HS-27A (cell line): Measurements from ENCODE around the gene TPO.

Experiments
- DNase-seq: peaks from one replicate; pipeline ENCODE4 v3.0.0-alpha.2; 2012; ENCODE audit warnings: low read depth, missing footprints

TPO gene

DNA sequence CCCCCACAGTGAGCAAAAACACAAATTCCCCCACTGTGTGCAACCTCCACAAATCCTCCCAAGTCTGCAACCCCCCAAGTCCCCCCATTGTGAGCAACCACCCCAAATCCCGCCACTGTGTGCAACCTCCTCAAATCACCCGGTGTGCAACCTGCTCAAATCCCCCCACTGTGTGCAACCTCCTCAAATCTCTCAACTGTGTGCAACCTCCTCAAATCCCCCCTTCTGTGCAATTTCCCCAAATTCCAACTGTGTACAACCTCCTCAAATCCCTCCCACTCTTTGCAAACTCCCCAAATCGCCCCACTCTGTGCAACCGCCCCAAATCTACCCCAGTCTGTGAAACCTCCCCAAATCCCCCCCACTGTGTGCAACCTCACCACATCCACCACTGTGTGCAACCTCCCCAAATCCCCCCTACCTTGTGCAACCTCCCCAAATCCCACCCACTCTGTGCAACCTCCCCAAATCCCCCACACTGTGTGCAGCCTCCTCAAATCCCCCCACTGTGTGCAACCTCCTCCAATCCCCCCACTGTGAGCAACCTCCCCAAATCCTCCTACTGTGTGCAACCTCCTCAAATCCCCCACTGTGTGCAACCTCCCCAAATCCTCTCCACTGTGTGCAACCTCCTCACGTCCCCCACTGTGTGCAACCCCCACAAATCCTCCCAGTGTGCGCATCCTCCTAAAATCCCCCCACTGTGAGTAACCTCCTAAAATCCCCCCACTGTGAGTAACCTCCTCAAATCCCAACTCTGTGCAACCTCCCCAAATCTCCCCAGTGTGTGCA is 115.2 kb downstream of the TPO start:
- DNase-seq = no peak

DNA sequence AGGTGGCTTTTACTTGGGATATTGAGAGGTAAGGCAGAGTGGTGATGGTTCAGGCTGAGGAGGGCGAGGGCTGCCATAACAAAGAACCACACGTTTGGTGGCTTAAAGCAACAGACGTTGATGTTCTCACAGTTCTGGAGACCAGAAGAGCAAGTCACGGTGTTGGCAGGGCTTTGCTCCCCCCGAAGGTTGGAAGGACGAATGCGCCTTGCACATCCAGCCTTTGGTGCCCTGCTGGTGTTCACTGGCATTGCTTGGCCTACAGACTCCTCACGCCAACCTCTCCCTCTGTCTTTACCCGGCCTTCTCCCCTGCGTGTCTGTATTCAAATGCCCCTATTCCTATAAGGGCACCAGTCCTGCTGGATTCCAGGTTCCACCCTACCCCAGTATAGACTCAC is 125.4 kb downstream of the TPO start:
- DNase-seq = no peak

DNA sequence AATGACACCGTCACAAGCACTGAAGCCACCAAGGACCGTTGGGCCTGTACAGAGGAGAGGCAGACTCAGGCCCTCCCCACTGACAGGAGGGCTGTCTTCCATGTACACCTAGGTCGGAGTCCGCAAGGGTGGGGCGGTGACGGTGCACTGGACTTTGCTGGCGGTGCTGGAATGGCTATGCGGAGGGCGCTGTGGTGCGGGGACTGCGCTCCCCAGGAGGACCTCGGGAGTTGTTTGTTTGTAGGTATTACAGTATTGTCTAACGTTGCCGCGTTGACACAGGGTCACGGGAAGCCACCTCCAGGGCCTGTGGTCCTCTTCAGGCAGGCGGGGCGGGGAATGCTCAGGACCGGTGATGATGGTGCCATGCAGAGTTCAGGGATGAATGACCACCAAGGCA is 126.2 kb downstream of the TPO start:
- DNase-seq = no peak

DNA sequence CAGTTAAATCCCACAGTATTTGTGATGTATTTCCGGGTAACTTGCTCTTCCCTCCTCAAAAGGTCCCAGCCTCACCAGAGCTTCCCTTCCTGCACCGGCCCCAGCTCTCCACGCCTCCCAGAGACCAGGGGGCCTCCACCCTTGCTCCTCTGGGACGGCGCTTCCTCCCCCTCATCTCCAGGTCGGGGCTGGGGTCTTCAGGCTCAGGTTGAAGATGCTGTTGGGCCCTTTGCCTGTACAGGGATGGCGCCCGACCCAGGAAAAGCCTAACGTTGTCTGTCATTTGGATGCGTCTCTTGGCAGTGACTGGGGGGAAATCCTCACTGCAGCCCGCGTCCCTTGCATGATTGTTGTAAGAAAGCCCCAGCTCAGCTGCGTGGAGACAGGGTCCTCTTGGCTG is 126.7 kb downstream of the TPO start:
- no peak for DNase-seq

DNA sequence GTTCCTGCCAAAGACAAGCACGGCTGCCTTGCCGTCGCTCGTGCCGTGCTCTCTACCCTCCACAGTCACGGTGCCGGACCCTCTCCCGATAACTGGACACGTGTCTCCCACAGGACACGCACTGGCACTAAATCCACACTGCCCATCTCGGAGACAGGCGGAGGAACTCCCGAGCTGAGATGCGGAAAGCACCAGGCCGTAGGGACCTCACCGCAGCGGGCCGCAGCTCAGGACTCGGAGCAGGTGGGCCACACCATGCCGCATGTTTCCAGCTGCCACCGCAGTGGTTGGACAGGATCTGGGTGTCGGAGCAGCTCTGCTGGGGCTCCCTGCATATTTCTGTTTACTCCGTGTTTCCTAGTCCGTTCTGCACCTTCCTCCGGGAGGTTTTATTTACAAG is 127.2 kb downstream of the TPO start:
- DNase-seq = no peak

DNA sequence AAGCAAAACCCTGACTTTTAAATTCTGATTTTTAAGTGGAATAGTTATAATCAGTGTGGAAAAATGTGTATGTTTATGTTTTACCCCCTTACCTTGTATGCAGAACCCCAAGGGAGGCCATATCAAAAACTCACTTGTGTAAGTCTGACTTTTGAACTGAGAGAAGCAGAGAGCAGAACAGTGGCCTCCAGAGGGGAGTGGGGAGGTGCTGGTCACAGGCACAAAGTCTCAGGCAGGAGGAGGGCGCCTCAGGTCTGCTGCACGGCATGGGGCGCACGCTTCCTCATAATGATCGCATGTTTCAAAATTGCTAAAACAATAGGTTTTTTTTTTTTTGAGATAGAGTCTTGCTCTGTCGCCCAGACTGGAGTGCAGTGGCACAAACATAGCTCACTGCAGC is 127.8 kb downstream of the TPO start:
- DNase-seq = no peak

DNA sequence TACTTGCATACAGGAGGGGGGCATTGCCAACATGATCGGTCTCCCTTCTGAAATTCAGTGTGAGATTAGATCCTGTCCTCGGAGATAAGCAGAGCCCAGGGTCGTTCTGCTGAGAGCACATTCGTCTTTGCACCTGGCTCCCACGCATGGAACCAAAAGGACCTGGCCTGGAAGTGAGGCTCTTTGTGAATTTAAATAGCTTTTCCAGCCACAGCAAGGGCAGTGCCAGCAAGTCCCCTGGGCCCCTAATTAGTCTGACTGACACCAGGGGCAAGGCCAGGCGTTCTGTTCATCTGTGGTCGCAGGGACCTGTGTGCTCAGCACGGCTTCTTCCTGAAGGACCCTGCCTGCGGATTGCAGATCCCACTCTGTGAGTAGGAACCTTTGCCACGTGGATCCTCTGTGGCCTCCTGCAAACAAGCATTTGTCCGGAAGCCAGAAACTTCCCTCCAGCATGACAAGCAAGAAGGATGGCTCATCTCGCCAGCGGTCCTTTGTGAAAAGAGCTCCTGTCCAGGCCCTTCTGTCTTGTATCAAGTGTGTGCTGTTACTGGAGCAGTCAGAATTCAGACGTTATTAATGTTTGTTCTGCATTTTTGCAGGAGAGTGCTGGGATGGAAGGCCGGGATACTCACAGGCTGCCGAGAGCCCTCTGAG is 128.7 kb downstream of the TPO start:
- no peak for DNase-seq

DNA sequence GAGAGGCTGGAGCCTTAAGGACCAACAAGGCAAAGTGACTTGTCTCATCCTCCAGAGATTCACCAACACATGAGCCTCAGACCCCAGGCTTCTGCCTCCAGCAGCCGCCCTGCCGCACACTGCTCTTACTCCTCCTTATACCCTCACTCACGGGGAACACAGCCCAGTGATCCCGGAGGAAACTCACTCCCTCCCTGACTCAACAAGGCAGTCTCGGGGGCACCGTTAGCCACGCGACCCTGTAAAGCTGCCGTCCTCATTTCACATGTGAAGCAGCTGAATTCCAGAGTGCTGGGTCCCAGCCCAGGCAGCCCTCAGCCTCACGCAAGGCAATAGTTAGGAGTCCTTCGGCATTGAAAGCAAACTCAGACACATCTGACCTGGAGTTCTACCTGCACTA is 129.7 kb downstream of the TPO start:
- no peak for DNase-seq

DNA sequence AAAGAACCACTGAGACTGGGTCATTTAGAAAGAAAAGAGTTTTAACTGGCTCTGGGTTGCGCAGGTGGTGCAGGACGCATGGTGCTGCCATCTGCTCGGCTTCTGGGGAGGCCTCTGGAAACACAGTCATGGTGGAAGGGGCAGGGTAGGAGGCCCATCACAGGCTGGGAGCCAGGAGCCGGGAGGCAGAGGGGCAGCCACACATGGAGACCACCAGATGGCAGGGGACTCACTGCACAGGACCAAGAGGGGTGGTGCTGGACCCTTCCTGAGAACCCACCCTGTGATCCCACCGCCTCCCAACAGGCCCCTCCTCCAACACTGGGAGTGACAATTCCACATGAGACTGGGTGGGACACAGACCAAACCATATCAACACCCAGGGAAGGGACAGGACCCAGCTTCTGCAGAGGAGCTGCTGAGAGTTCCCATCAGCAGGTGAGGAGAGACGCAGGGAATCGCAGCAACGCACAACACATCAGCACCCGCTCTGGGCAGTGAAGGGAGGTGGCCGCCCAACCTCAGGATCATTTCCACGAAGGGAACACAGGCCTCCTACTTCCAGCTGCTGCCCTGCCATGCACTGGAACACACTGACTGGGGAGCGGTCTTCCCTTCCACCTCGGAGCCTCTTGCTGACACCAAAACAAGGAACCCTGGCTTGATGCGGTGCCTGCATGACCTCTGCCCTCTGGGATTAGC is 130.7 kb downstream of the TPO start:
- no peak for DNase-seq

DNA sequence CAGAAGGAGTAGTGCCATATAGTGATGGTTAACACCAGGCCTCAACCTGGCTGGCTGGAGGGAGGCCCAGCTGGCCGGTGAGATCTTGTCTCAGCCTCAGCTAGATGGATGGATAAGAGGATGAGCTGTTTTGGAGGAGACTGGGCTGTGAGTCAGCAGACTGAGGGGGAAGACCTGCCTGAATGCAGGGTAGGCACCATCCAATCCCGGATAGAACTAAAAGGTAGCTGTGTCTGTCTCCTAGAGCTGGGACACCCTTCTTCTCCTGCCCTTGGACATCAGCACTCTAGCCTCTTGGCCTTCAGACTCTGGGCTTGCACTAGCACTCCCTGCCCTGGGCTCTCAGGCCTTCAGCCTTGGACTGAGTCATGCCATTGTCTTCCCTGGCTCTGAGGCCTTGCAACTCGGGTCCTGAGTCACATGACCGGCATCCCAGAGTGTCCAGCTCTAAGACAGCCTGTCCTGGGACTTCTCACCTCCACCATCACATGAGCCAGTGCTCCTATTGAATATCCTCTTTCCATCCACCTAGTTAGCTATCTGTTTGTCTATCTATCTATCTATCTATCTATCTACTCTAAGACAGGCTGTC is 131.3 kb downstream of the TPO start:
- DNase-seq = no peak

DNA sequence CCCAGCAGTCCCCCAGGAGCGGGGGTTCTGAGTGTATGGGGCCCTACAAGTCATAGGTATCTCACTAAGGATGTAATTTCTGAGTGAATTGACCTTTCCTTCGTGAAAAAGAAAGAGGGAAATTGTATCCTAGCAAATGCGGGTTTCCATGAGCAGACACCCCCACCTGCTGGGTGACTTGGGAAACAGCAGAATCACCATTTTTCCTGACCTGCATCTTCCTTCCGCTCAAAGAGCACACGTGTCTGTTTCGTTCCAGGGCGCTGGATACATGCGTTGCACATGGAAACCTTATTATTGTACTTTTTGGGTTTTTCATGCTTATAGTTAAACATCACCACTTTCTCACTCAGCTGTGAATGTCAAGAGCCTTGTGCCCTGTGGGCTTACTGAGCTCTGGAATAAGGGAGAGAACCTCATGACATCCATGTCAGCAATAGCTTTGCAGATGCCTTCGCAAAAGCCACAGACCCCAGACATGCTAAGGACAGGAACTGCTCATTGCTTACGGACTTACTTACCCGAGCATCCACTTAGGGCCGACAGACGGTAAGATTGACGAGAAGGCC is 132.8 kb downstream of the TPO start:
- no peak for DNase-seq

DNA sequence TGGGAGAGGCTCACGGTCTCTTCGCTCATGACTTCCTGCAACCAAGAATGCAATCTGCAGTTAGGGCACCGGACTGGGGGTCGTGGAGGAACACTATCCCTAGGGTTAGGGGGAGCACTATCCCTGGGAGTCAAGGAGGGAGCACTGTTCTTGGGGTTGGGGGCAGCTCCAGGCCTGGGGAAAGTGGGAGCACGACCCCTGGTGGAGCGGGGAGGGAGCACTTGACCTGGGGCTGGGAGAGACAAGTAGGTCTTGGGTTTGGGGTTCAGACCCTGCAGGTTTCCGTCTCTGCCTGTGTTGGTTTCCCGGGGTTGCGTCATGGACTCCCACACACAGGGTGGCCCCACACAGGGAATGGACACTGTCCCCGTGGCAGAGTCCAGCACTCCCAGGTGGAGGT is 133.6 kb downstream of the TPO start:
- no peak for DNase-seq

DNA sequence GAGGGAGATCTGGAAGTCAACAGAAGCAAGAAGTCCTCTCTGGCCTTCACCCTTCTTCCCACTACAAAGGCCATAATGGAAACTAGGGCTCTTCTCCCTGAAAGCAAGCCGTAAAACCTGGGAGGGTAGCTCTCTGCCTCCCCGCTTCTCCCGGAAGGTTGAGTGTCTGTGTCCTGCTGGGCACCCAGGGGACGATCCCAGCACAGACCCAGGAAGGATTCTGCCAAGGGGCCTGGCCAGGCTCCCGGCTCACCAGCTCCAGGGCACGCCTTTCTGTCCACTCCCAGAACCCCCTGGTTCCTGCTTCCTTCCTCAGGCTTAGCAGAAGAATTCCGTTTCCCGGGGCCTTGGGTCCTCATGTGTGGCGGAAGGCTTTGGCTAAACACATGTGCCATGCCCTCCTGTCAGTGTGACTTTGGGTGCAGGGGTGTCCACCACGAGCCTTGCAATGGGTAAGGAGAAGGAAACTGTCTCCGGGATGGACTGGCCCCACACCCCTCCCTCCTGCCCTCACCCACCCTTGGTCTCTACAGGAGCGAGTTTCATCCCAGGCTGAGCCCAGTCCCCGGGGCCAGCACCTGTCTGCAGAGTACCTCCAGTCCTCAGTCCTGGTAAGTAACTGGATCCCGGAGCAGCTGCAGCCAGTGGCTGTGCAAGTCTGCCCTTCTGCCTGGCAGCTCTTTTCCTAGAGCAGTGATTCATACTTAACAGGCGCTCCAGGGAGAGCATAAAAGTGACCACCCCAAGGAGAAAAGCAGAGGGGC is 135.8 kb downstream of the TPO start:
- DNase-seq = no peak

DNA sequence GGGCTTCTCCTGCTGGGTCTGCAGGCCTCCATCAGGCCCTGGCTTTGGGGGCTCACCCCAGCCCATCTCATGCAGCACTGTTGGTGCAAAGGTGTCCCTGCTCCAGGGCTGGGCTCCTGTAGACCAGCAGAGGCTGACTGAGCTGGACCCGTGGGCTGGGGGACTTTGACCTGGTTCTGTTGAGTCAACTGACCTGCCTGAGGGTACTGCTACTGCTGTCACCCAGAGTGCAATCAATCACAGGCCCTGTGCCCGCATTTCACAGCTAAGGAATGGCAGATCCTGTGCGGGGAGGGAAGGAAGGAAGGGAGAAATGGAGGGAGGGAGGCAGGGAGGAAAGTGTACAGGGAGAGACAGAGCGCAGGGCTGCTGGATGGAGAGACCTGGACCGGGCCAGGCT is 136.8 kb downstream of the TPO start:
- DNase-seq = no peak

DNA sequence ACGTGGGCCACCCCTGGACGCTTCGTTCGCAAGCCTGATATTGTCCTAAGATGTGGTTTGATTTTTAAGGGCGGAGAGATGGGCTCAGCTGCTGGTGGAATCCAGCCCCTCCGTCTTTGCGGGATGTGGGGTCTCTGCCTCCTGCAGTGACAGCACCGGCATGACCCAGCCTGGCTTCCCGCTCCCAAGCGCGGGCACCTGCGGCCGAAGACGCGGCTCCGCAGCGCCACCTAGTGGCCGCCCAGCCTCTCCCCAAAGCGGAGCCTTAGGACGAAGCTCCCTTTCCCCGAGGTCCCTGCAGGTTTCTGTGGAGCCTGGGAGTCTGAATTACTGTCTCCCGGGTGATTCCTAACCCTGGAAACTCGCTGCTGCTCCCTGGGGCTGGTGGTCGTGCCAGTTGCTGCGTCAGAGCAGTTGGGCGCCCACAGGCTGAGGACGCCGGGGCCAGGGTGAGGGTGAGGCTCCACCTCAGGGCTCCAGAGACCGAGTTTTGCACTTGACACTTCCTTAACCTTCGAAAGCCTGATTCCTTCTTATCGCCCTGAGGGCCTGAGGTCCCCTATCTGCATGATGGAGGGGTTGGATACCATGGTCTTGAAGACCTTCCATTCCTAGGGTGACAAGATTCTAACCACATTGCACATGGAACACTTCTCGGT is 137.5 kb downstream of the TPO start:
- DNase-seq = no peak

DNA sequence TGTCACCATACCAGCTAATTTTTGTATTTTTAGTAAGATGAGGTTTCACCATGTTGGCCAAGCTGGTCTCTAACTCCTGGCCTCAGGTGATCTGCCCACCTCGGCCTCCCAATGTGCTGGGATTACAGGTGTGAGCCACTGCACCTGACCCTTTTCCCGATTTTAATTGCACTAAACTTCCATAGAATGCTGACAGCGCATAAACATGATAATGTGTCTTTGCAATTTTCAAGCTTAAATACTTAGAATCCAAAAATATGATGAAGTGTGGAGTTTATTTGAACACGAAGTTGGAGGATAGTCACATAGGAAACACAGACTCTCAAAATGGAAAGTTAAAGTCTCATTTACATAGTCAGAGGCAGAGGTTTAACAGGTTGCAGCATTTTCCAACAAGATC is 138.6 kb downstream of the TPO start:
- no peak for DNase-seq

DNA sequence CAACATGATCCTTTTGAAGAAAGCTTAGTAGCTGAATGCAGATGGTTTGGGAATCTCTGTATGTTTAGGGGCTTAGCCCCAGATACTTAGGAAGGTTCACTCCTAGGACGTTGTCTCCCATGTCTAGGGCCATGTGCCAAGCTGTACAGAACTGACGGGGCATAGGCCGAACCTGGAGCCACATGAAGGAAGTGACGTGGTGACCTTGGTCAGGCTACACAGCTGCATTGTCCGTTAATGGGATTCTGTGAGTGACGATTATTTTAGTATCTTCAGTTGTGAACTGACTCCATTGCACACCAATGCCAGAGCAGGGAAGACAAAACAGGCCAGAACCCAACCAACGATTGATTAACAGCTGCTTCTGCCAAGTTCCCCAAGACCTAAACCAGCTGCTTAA is 139.3 kb downstream of the TPO start:
- DNase-seq = no peak

DNA sequence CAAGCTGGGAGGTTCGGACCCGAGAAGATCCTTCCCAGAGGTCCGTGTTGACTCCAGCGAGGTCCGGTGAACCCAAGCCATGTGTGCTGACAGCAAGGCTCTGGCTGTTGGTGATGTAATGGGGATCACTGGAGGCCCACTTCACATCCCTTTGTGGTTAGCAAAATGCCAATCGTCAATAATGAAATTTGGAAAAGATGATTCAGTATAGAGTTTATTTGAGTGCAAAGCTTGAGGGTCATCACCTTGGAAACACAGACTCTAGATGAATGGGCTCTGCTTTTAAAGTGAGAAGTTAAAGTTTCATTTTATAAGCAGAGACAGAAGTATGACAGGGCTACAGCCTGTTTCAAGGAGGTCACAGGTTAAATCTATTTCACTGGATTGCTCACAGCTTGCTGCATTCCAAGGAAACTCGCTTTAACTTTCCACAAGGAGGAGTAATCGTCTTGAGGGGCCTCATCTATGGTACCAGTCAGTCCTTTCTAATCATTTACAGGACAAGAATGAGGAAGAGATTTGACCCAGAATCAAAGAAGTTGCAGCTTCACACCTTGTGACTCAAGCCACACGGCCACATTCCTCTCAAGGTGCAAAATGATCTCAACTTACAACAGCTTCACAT is 140.5 kb downstream of the TPO start:
- no peak for DNase-seq

DNA sequence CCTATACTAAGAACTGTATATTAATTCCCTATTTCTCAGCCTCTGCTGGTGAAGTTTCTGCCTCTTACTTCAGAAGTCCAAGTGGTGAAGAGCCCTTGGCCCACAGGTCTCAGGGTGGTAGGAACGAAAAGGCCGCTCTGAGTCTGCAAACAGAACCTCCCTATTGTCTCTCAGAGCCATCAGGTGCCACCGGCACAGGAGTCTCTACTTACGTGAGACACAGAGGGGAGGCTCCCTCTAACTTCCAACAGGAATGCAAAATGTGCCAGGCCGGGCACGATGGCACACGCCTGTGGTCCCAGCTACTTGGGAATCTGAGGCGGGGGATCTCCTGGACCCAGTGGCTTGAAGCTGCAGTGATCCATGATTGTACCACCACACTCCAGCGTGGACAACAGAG is 143.0 kb downstream of the TPO start:
- no peak for DNase-seq

DNA sequence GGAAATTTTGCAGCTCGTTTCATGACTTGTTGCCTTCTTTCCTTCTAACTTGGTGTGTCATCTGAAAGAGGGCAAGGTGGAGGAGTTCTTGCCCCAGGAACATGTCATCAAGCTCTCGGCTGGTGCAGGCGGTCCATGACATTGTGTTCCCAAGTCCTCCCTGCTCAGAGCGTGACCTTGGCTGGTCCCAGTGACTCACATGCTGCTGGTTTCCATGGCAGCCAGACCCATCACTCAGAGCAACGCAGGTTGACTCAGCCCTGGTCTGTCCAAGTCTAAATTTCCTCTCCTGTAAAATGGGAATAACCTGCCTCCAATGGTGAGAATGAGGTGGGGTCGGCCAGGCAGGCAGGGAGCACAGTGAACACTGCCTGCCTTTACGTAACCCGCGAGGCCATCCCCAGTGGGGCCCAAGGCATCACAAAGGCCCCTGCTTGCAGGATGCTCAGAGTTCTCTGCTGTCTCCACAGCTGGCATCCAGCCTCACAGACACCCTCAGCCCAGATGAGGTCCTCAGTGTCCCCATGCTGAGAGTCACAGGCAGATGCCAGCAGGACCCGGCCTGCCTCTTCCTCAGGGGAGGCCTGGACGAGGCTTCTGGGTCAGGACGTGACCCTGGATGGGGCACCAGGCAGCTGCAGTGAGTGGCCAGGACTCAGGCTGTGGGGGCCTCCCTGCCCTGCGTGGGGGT is 143.7 kb downstream of the TPO start:
- DNase-seq = no peak
